ENCODE data around the gene SLX9.

The SLX9 gene

GRCh38 chr21:44985441-44986401 is 45.9 kb downstream of the SLX9 start:
- no peak for TF ChIP-seq CTCF (IDR thresholded peaks at IDR 0.05)
- Mint-ChIP-seq H3K36me3 (ENCODE audit: low read depth) (no peaks in the 10 kb centered on the region), H3K27me3 (ENCODE audit: low read depth, poor library complexity) (no peaks in the 10 kb centered on the region), H3K4me1 (peaks cover 37% of the 10 kb centered on the region), H3K27ac (no peak overlapping the region), H3K4me3 (no peak overlapping the region), H3K9me3 (no peaks in the 10 kb centered on the region)
- DNase-seq, result no peak

- Mint-ChIP-seq H3K9me3 (no peaks in the 10 kb centered on the region), H3K27me3 (ENCODE audit: low read depth, poor library complexity) (no peaks in the 10 kb centered on the region), H3K27ac (no peak overlapping the region), H3K4me1 (peaks cover 32% of the 10 kb centered on the region), H3K36me3 (ENCODE audit: low read depth) (no peaks in the 10 kb centered on the region), H3K4me3 (no peak overlapping the region)
- DNase-seq, result no peak
- TF ChIP-seq CTCF (IDR thresholded peaks at IDR 0.05), result no peak
These were observed 46.9 kb downstream of the SLX9 start for GRCh38 chr21:44986471-44987291.

GRCh38 chr21:44987301-44987885 is 47.6 kb downstream of the SLX9 start:
- peaks cover 37% of the 10 kb centered on the region for H3K4me1 Mint-ChIP-seq
- no peak for TF ChIP-seq CTCF (IDR thresholded peaks at IDR 0.05)
- H3K27ac Mint-ChIP-seq, result no peak overlapping the region
- H3K36me3 Mint-ChIP-seq (ENCODE audit: low read depth), result no peaks in the 10 kb centered on the region
- no peak overlapping the region for H3K4me3 Mint-ChIP-seq
- no peaks in the 10 kb centered on the region for H3K9me3 Mint-ChIP-seq
- H3K27me3 Mint-ChIP-seq (ENCODE audit: low read depth, poor library complexity), result no peaks in the 10 kb centered on the region
- DNase-seq, result no peak

- Mint-ChIP-seq H3K27ac (no peak overlapping the region), H3K36me3 (ENCODE audit: low read depth) (no peaks in the 10 kb centered on the region), H3K9me3 (no peaks in the 10 kb centered on the region), H3K27me3 (ENCODE audit: low read depth, poor library complexity) (no peaks in the 10 kb centered on the region), H3K4me1 (peaks cover 36% of the 10 kb centered on the region), H3K4me3 (no peak overlapping the region)
- no peak for DNase-seq
- TF ChIP-seq CTCF (IDR thresholded peaks at IDR 0.05), result no peak
These were observed 48.2 kb downstream of the SLX9 start for GRCh38 chr21:44987886-44988606.

- Mint-ChIP-seq H3K4me3 (no peak overlapping the region), H3K36me3 (ENCODE audit: low read depth) (no peaks in the 10 kb centered on the region), H3K9me3 (no peaks in the 10 kb centered on the region), H3K4me1 (peaks cover 31% of the 10 kb centered on the region), H3K27ac (no peak overlapping the region), H3K27me3 (ENCODE audit: low read depth, poor library complexity) (no peaks in the 10 kb centered on the region)
- DNase-seq, result no peak
- TF ChIP-seq CTCF (IDR thresholded peaks at IDR 0.05), result no peak
These were observed 49.0 kb downstream of the SLX9 start for GRCh38 chr21:44988607-44989536.

Measured in nephron progenitor cell (in vitro differentiated cells).